HTERT RPE-1 (cell line): ENCODE data around the gene STYXL2.

Source experiments
- in situ Hi-C: fragments of 300-500 bp; cut with MboI; formaldehyde crosslinking; loops from 4 replicates; pipeline ENCODE4 v1.14.3; 2020; ENCODE audit warnings: low sequenced_read_pairs

The STYXL2 gene

DNA sequence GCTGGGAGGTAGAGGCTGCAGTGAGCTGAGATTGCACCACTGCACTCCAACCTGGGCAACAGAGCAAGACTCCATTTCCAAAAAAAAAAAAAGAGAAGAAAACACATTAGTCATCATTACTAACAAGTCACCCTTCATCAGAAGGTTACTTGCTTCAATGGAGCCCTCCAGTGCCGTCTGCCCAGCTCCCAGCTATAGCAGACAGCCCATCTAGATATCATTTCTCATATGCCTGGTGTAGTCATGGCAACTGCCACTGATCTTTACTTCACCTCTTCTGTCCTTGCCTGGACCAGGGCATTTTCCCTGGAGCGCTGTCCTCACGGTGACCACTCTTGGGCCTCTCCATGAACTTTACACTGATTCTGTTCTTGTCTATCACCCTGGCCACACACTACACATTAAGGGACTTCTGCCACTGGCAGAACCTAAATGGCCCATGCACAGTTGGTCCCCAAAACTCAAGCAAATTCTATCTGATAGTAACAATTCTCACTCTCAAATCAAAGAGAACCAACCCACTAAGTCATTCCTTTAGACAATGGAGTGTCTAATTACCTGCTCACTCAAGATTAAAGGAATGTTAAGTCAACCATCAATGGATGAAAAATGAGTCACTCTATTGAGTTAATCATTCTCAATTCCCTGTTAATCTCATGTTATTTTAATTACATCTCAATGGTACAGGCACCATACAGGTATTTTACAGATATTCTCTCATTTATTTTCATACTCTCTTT lies 16.6 kb upstream of the STYXL2 start:
- in situ Hi-C loops, result no loop called here

- in situ Hi-C loops, result no loop called here
Measured at GRCh38 chr1:167077868-167078210, 16.0 kb upstream of the STYXL2 start.

DNA sequence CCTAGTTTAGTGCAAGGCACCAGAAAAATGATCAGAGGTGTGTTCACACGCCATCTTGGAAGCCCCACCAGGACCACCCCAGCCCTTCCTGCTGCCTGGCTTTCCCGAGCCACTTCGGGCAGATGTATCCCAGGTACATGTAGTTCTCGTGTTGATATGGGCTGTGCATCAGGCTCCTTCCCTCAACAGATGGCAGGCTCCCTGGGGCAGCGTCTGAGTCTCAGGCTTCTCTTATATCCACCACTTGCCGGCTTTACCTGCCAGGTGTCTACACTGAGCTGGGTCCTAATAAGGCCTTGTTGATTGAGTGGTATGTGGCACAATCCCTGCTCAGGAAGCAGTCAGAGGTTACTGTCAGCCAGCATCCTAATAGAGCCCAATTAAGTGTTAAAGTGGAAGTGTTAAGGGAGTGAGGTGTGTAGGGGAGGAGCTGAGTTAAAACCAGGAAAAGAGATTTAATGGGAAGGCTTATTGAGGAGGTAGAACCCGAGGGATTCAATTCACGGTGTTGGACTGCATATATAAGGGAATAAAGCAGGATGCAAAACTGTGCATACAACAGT lies 12.2 kb upstream of the STYXL2 start:
- in situ Hi-C loops, result no loop called here

GRCh38 chr1:167082511-167083027 lies 11.3 kb upstream of the STYXL2 start:
- in situ Hi-C loops, result no loop called here

DNA sequence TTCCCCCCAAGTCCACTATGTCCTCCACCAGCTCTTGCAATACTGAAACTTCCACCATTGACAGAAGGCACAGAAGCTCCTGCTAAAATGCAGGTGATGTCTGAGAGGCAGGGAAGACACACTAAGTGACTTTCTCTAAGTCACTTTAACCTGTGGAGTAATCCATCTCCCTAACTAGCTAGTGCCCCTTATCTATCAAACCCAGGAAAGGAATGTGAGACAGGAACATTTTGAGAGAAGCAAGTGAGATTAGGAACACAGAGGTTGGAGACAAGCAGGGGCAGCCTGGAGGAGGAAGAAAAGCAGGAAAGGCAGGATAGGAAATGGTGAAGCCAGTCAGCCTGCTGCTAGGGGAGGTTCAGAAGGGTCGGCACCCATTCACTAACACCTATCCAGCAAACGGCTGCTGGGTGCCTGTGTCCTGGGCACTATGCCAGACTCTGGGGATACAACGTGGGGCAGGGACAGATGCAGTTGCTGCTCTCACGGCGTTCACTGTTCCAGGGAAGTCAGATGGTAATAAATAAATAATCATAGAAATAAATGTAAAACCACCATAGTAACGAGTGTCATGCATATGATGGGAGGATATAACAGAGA lies 10.7 kb upstream of the STYXL2 start:
- in situ Hi-C loops, result no loop called here

GRCh38 chr1:167083871-167084270 lies 10.0 kb upstream of the STYXL2 start:
- in situ Hi-C loops, result no loop called here

GRCh38 chr1:167084757-167085156 lies 9.1 kb upstream of the STYXL2 start:
- in situ Hi-C loops, result no loop called here

- in situ Hi-C loops, result no loop called here
Measured at GRCh38 chr1:167086033-167086432, 7.8 kb upstream of the STYXL2 start.

GRCh38 chr1:167086768-167087167 lies 7.1 kb upstream of the STYXL2 start:
- in situ Hi-C loops, result no loop called here

DNA sequence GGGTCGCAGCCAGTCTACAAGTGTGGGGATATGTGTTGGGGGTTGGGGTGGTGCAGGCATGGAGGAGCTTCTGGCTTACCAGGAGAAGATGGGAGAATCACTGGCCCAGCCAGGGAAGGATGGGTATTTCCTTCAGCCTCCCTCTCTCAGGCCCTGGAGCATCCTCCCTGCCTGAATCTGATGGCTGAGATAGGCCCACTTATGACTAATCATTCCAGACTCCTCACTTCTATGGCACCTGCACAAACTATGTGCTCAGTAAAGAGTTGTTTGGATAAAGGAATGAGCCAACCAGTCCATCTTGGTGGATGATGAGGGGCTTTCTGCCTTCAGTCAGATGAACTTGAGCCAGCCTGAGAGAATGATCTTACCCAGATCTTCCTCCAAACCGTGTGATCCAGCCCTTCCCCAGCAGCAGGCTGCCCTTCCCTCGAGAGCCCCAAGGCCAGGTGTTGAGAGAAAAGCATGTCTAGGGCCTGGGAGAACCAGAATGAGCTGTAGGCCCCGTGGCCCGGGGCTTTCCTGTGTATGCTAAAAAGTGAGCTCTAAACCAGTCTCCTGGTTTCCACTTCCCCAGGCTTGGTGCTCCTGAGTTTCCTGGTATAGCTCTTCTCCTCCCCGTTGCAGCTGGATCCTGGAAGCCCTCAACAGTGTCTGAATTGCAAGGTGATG lies 5.0 kb upstream of the STYXL2 start:
- in situ Hi-C loops, result no loop called here

DNA sequence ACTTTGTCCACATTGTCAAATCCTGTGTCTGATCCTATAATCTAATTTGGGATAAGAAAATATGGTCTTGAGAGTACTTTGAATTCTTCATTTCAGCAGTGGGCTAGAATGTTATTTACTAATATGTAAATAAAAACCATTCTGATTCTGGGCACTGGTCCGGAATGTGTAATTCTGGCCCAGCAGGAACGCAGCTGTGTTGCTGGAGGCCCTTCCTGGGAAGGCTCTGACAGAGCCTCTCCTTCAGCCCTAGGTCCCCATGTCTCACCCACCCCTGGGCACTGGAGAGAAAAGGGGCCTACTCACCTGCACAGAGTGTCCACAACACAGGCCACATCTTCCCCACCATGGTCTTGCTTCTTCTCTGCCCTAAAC lies 3.9 kb upstream of the STYXL2 start:
- in situ Hi-C loops, result no loop called here

DNA sequence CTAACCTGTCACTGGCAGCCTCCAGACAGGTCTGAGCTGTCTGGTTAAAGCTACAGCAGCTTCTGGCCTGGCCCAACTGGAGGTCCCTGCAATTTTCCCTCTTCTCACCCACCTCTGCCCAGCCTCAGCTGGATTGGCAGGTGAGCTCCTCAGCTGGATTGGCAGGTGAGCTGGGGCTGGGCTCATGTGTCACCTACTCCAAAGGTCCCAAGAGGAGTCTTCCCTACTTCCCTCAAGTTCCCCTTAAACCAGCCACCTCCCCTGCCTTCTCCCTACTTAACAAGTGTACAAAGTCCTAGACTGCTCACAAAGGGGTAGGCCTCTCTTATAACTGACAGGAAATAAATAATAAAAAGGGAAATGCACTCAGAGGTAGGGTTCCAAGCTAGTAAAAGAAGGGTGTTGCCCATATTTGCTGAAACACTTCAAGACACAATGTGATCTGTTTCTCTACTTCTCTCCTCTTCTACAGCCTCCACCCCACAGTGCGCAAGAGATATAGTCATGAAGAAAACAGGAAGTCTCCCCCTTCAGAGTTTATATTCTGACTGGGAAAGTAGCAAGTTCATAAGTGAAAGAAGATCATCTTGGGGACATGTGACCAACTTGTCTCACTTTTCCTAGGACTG lies 3.4 kb upstream of the STYXL2 start, which contains the start of gene GPA33:
TSS of gene GPA33 (minus strand) at position 64 of the 629 bp plus-strand sequence. CDS start 90 bp downstream, outside the sequence.
- in situ Hi-C loops, result no loop called here

GRCh38 chr1:167092653-167093052 lies 1.2 kb upstream of the STYXL2 start:
- in situ Hi-C loops, result no loop called here

GRCh38 chr1:167094690-167095089 lies 815 bp downstream of the STYXL2 start:
- in situ Hi-C loops, result no loop called here

DNA sequence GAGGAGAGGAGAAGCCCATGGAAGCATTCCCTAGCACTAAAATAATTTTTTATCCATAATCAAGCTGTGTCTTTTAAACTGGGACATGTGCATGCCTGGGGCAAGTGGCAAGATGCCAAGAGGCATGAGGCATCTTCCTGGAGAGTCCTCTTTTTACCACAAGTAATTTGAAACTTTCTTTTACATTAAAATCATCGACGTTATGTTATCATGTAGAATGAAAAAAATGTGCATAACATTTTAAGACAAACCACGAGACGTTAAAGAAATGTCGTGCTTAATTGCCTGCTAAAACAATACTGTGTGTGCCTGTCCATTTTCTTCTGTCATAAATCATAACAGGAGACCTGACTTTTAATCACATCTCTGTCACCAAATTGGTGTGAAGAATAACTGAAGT lies 1.5 kb downstream of the STYXL2 start:
- in situ Hi-C loops, result no loop called here

- in situ Hi-C loops, result no loop called here
Measured at GRCh38 chr1:167099851-167100250, 6.0 kb downstream of the STYXL2 start.

- in situ Hi-C loops, result no loop called here
Measured at GRCh38 chr1:167100730-167101129, 6.9 kb downstream of the STYXL2 start.

DNA sequence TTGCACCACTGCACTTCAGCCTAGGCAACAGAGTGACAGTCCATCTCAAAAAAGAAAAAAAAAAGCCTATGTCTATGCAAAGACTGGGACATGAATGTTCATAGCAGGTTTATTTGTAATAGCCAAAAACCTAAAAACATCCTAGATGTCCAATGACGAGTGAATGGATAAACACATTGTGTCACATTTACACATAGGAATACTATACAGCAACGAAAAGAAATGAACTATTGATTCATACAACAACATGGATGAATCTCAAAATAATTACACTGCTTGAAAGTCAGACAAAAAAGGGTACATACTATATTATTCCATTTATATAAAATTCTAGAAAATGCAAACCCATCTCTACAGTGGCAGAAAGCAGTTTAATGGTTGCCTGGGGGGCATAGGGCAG lies 7.9 kb downstream of the STYXL2 start:
- in situ Hi-C loops, result no loop called here

GRCh38 chr1:167102906-167103573 lies 9.2 kb downstream of the STYXL2 start:
- in situ Hi-C loops, result no loop called here

DNA sequence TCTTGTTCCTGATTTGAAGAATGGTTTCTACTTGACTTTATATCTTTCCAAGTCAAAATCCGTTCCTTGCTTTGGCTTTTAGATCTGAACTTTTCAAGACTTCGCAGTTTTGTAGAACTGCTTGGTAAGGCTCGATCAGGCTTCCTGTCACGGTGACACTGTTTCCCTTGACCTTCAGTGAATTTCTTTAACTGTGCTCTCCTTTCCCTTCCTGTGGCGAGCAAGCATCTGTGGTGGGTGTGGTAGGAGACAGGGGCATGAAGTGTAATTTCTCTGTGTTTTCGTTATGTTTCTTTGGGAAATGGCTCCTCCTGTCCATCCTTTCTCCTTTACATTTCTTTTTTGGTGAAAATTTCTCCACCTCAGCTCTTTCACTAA lies 10.4 kb downstream of the STYXL2 start:
- in situ Hi-C loops, result no loop called here
